Stimulated activated CD8-positive, alpha-beta memory T cell treated with anti-CD3 and anti-CD28 coated beads, Interleukin-4, amount 100 ng/mL, for 48 hours (primary cell): ENCODE measurements around the gene HECW1.
"Not testable (repeated sequence)": the region's sequence is repeated elsewhere in the genome, so short reads cannot be mapped to it uniquely, and the experiment has no call there.

Experiments used
- DNase-seq: peaks from one replicate; pipeline ENCODE4 v3.0.0-alpha.2; 2020

The HECW1 gene

DNA sequence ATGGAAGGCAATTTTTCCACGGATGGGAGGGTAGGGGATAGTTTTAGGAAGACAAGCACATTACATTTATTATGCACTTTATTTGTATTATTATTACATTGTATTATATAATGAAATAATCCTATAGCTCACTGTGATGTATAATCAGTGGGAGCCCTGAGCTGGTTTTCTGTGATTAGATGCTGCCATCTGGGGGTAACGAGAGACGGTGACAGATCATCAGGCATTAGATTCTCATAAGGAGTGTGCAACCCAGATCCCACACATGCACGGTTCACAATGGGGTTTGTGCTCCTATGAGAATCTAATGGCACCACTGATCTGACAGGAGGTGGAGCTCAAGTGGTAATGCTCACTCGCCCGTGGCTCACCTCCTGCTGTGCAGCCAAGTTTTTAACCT lies 366.6 kb downstream of the HECW1 start:
- DNase-seq = no peak

GRCh38 chr7:43479543-43479942 lies 367.1 kb downstream of the HECW1 start:
- DNase-seq = no peak

DNA sequence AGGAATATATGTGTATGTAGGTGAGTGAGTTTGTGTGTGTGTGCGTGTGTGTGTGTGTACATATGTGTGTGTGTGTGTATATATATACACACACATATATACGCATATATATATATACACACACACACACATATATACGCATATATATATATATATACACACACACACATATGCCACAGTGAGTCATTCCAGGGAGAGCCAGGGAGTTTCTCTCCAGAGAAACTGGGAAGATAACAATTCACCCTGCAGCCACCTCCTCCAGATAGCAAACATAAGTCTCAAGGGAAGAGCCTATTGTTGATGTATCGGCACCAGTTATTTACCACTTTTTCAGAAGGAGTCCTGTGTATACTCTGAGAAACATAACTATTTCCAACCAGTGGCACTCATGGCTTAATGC lies 368.1 kb downstream of the HECW1 start:
- no peak for DNase-seq

- no peak for DNase-seq
These were observed 369.6 kb downstream of the HECW1 start for GRCh38 chr7:43481902-43482678.

DNA sequence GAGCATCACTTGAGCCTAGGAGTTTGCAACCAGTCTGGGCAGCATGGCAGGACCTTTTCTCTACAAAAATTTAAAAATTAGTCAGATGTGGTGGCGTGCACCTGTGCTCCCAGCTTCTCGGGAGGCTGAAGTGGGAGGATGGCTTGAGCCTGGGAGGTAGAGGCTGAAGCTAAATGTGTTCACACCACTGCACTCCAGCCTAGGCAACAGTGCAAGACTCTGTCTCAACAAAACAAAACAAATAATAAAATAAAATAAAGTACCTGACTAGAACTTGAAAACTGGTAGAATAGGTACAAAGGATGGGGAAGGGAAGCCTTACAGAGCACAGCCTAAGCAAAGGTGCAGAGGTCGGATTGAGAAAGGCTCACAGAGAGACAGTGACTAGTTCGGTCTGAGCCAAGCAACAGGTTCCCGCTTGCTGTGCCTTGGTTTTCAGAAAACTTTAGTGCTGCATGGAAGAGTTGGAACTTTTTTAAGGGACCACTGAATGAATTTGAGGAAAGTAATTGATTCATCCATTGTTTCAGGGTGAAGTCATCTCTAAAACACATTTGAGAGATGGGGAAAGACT lies 370.3 kb downstream of the HECW1 start:
- no peak for DNase-seq

- DNase-seq = no peak
These were observed 372.4 kb downstream of the HECW1 start for GRCh38 chr7:43484678-43485395.

DNA sequence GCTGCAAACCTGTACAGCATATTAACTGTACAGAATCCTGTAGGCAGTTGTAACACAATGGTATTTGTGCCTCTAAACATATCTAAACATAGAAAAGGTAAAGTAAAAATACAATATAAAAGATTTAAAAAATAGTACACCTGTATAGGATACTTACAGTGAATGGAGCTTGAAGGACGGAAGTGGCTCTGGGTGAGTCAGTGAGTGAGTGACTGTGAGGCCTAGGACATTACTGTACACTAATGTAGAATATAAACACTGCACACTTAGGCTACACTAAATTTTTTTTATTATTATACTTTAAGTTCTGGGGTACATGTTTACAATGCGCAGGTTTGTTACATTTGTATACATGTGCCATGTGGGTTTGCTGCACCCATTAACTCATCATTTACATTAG lies 373.1 kb downstream of the HECW1 start:
- DNase-seq = no peak

DNA sequence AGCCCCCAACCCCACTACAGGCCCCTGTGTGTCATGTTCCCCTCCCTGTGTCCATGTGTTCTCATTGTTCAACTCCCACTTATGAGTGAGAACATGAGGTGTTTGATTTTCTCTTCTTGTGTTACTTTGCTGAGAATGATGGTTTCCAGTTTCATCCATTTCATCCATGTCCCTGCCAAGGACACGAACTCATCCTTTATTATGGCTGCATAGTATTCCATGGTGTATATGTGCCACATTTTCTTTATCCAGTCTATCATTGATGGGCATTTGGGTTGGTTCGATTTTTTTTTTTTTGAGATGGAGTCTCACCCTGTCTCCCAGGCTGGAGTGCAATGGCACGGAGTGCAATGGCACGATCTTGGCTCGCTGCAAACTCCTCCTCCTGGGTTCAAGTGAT lies 373.6 kb downstream of the HECW1 start:
- not testable (repeated sequence) for DNase-seq

- no peak for DNase-seq
These were observed 374.2 kb downstream of the HECW1 start for GRCh38 chr7:43486634-43487033.

DNA sequence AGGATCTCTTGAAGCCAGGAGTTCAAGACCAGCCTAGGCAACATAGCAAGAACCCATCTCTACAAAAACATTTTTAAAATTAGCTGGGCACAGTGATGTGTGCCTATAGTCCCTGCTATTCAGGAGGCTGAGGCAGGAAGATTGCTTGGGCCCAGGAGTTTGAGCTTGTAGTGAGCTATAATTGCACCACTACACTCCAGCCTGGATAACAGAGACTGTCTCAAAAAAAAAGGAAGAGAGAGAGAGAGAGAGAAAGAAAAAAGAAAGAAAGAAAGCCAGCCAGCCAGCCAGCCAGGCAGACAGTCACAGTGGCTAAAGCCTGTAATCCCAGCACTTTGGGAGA lies 375.3 kb downstream of the HECW1 start:
- DNase-seq = no peak

DNA sequence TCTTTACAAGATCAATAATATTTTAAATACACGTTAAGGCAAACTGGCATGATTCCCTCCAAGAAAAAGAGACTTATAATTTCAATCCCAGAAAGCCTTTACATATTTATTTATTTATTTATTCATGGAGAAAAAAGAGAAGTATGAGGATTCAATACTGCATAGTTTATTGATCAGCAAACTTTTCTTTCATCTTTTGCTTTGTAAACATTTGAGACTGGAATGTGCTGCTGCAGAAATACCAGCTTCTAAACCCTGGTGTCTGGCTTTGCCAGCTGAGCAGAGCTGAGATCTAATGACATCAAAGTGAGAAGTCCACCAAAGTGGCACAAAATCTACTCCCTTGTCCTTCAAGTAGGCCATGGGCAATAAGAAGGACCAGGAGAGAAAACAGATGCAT lies 376.8 kb downstream of the HECW1 start:
- DNase-seq = no peak

DNA sequence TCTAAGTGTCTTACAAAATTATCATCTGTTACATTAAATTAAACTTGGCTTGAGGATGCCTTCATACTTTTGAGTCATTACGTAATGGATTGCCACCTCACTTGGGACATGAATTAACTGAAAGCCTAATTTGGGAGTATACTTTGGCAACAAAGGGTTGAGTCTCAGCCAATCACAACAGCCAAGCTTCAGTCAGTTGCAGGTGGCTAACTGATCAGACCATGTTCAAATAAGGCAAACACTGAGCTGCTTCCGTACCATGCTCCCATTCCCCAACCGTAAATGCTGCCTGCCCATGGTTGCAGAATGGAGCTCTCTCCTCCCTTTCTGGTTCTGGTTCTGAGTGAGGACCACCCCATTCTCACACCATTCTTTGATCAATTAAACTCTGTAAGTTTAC lies 377.6 kb downstream of the HECW1 start:
- DNase-seq = no peak

GRCh38 chr7:43491123-43491522 lies 378.7 kb downstream of the HECW1 start:
- no peak for DNase-seq

GRCh38 chr7:43491984-43492383 lies 379.5 kb downstream of the HECW1 start:
- DNase-seq = no peak

GRCh38 chr7:43492896-43493295 lies 380.4 kb downstream of the HECW1 start:
- no peak for DNase-seq

DNA sequence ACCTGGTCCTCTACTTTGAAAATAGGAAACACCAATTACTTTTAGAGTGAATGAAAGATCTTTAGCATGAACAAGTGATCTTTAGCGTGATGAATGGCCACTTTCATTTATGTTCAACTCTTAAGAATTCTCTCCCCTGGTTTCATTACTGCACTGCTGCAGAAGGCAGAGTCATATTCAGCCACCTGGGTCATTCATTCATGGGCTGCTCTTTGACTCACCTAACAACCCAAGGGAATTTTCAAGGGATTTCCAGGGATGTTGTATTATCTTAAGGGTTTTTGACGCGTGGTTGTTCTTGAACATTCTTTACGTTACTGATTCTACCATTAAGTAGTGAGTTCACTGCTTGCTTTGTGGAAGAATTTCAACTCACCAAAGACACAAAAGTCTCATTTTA lies 383.1 kb downstream of the HECW1 start:
- DNase-seq = no peak

DNA sequence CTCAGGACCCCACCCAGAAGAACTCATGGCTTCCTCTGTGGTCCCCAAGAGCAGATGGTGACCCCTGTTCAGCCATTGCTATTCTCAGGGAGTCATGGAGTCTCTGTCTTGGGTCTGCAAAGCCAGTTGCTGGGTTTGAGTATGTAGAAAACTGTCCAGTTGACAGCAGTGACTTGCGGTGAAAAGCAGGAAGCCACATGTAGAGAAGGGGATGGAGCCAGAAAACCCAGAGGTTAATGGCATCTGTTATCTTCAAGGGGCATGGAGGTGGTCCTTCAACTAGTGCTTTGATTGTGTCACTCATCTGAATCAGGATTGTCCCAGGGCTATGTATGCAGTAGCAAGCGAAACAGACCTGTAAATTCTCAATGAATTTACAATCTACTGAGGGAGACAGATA lies 384.1 kb downstream of the HECW1 start:
- no peak for DNase-seq

- no peak for DNase-seq
These were observed 389.4 kb downstream of the HECW1 start for GRCh38 chr7:43501870-43502269.

DNA sequence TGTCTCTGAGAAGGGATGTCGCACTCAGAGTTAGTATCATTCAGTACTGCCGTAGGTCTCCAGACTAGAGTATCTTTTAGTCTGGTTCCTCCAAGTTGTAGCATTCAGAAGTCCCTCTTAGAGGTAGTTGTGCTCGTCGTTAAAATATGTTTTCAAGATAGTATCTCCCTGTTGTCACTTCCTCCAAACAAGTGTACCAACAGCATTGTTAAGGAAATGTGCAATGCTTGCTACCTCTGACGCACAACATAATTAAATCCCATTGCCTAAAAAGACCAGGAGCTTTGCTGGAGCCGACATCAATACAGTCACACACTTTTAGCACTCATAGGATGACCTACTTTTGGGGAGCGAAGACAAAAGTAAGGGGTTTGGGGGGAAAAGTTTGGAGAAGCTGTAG lies 390.5 kb downstream of the HECW1 start:
- no peak for DNase-seq

GRCh38 chr7:43505412-43505811 lies 393.0 kb downstream of the HECW1 start:
- no peak for DNase-seq

DNA sequence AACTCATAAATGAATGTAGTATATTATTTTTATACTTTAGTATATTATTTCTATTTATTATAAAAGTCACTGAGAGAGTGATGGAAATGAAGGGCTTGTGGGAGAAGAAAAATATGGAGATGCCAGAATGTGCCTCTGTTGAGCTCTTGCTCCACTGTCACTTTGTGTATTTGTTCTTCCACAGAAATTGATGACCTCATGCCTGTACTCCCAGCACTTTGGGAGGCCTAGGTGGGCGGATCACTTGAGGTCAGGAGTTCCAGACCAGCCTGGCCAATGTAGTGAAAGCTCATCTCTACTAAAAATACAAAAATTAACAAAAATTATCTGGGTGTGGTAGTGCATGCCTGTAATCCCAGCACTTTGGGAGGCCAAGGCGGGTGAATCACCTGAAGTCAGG lies 394.0 kb downstream of the HECW1 start:
- no peak for DNase-seq

GRCh38 chr7:43508461-43508860 lies 396.0 kb downstream of the HECW1 start:
- no peak for DNase-seq

DNA sequence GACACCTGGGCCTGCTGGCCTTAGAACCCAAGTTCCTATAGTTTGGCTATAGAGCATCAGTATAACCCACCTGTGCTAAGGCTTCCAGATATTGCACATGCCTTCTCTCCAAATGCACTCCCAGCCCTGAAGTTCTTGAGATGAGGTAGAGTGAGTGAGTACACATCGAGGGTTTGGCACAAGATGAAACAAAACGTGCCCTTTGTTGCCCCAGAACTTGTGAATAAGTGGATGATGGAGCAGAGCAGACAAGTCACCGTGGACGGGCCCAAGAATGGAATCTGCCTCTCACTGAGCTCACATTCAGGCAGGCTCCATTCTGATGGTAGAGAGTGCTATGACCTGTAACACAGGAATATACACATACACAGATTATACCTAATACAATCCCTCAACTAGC lies 397.5 kb downstream of the HECW1 start:
- no peak for DNase-seq

DNA sequence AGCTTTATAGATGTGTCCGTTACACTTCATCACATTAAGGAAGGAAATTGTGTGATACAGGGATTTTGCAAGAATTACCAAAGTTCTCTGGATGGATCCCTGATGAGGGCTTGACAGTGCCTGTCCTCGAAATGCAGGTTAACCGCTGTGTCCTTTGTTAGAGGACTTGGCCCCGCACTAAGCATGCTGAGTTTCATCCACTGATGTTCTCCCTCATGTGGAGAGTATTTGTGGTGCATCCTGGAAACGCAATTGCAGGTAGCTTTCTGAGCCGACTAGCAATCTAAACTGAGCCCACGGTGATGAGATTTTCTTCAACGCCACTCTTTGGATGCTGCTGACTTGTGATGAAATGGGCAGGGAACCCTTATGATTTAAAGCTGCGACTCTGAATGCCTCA lies 398.6 kb downstream of the HECW1 start:
- no peak for DNase-seq
